GM13976 (cell line): ENCODE data around the gene SRCAP.

ENCODE experiments used
- DNase-seq: peaks from one replicate; pipeline ENCODE4 v3.0.0; 2012; ENCODE audit warnings: low spot score
- in situ Hi-C: fragments of 300-500 bp; cut with MboI; formaldehyde crosslinking; loops from one replicate; pipeline ENCODE4 v1.12.0; 2022; ENCODE audit warnings: low sequenced_read_pairs, mixed read lengths, inconsistent platforms; ENCODE audit not compliant: unreplicated experiment
- TF ChIP-seq, protein P1 (sequence below): IDR thresholded peaks from 2 replicates; pipeline ENCODE4 v1.5.1; 2012; ENCODE audit warnings: borderline replicate concordance, mild to moderate bottlenecking; ENCODE audit not compliant: insufficient read depth; ENCODE audit errors: extremely low read depth, missing control alignments, control extremely low read depth

Gene SRCAP

DNA sequence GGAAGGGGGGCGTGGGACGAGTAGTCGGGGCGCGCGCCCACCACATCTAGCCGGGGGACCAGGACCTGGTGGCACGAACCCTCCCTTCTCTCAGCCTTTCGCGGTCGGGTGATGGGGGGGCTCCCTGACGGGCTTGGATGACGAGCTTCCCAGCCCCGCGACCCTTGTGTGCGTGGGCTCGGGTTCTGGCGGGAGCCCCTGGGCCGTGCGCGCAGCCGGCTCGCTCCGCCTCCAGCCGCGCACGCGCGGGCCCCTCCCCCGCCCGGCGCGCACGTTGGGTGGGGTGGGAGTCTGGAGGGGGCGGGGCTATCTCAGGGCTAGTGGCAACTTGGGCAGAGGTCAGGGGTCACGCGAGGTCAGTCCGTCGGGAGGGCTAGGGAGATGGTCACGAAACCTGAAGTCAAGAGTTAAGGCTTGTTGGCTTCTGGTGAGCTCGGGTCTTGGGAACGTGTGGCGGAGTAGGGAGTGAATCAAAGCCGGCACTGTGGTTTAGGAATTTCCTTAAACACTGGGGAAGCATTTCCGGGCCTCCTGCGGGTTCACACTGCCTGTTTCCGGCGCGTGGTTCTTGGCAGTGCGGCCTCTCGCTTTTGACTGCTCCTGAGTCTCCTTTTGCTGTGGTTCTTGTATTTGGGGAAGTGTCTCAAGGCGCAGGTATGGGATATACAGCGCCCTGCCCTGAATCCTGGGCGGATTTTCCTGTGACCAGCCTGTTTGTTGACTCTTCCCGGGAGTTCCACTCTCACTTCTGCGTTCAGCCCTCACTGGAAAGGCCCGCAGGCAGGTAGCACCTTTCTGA, at the start of gene SRCAP:
SRCAP (plus strand) TSS at position 356 of the 799 bp plus-strand sequence. CDS start 1,654 bp downstream, outside the sequence.
- TF ChIP-seq, protein P1, sequence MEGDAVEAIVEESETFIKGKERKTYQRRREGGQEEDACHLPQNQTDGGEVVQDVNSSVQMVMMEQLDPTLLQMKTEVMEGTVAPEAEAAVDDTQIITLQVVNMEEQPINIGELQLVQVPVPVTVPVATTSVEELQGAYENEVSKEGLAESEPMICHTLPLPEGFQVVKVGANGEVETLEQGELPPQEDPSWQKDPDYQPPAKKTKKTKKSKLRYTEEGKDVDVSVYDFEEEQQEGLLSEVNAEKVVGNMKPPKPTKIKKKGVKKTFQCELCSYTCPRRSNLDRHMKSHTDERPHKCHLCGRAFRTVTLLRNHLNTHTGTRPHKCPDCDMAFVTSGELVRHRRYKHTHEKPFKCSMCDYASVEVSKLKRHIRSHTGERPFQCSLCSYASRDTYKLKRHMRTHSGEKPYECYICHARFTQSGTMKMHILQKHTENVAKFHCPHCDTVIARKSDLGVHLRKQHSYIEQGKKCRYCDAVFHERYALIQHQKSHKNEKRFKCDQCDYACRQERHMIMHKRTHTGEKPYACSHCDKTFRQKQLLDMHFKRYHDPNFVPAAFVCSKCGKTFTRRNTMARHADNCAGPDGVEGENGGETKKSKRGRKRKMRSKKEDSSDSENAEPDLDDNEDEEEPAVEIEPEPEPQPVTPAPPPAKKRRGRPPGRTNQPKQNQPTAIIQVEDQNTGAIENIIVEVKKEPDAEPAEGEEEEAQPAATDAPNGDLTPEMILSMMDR, result no peak
- DNase-seq, result peak; percentile 92
- in situ Hi-C loops, result no loop called here

DNA sequence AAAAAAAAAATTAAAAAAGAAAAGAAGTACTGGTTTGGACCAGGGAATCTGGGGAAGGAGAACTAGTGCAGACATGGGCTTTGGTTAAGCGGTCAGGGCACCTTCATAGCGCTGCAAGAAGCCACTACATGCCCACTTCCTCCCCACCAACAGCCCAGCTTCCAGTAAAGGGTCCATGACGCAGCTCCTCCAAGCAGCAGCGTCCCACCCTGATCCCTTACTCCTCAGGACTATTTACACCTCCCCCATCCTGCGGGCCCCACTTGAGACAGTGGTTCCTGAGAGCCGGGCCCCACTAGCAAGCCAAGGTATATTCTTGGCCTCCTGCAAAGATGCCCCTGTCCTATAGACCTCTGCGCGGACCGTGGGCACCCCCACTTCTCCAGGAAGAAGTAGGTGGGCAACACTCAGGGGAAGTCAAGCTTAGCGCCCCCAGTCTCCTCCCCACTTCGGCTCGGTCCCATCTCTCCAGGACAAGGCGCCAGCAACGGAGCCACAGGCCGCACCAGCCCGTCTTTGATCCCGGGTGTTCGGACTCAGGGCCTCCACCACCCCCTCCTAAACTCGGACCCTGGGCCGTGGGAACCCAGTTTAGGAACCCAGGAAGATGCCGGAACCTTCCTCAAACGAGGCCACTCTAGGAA, 49.1 kb upstream of the SRCAP start:
- TF ChIP-seq, protein P1, result no peak
- in situ Hi-C loops, result no loop called here
- no peak for DNase-seq

DNA sequence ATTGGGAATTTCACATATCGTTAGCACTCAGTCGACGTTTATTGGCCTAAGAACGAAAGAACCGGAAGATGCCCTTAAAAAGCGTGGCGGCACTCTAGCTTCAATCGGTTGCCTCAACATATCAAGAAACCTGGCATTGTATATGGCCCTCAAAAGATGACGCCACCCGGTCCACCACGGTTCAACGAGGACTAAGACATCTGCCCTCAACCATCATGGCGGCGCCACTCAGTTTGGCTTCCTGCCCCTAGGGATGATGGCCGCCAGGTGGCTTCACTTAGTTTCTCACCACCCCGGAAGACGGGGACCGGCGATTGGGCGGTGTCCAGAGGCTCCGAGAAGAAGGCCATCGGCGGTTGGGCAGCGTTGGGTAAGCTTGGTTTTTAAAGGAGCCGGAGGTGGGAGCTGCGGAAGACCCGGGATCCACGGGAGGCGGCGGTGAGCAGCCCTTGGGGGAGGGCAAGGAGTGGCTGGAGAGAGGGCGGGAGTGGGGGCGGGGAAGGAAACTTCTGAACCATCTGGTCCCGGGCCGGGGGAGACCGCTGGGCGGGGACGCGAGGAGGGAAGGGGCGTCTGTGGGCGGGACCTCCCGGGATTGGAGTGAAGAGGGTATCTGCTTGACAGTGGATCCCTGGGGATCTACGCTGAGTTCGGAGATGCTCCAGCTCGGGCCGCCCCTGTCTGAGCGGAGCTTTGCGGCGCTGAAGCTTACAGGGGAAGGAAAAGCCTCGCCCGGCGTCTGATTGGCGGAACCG, 48.4 kb upstream of the SRCAP start, which contains the start of gene PRR14:
PRR14 (plus strand) TSS at position 592 of the 755 bp plus-strand sequence. CDS start 686 bp downstream, outside the sequence.
- in situ Hi-C loops, result no loop called here
- peak; percentile 93 for DNase-seq
- TF ChIP-seq, protein P1, result peak; percentile 9

GRCh38 chr16:30651124-30652004, 47.6 kb upstream of the SRCAP start:
- TF ChIP-seq, protein P1, result peak; percentile 91
- in situ Hi-C loops, result no loop called here
- DNase-seq, result peak; percentile 92

GRCh38 chr16:30652005-30652296, 47.0 kb upstream of the SRCAP start:
- TF ChIP-seq, protein P1, result no peak
- DNase-seq, result no peak
- in situ Hi-C loops, result no loop called here
